ENCODE results near the gene PADI3. TPM values are rescaled to one million over a fixed set of nuclear protein-coding genes. Genes with fewer than 3 reads are reported as not detected.

PADI3 gene
- total and polyA plus RNA-seq, 2 of the 4 experiments (the other 2 are of a cell fraction) = not detected

- no peak overlapping the region for H2AK5ac ChIP-seq (ENCODE audit: low read depth, low read length)
- H3K4ac ChIP-seq (ENCODE audit: low read depth, low read length) = no peak overlapping the region
- no peak overlapping the region for H2BK20ac ChIP-seq (ENCODE audit: low read depth, low read length)
- no peak overlapping the region for H2BK15ac ChIP-seq (ENCODE audit: low read depth, low read length)
- ATAC-seq (ENCODE audit: low read depth) (no peak), DNase-seq (no peak)
- no peak overlapping the region for H2AFZ ChIP-seq (replicated peaks; ENCODE audit: low read length, poor library complexity)
- CTCF ChIA-PET = no interaction called here
- peaks cover 7% of the 10 kb centered on the region for H3K4me1 ChIP-seq (ENCODE audit: control insufficient read depth, insufficient read depth, low read length)
- WGBS, 2 experiments (ENCODE audit: extremely low coverage in 2 of 2, insufficient read length in 1 of 2) = 100% methylated on average over 1 of the region's 3 CpGs; no CpG with 5 or more reads in 1 of the 2 experiments
- H3K36me3 ChIP-seq (ENCODE audit: control insufficient read depth, insufficient read depth, low read length) = no peaks in the 10 kb centered on the region
- intact Hi-C loops (cut with micrococcal nuclease) = no loop called here
- H3K9me3 ChIP-seq (ENCODE audit: control insufficient read depth, insufficient read depth, low read length) = no peaks in the 10 kb centered on the region
- H4K5ac ChIP-seq (ENCODE audit: low read depth, low read length) = no peak overlapping the region
- H3K14ac ChIP-seq (replicated peaks; ENCODE audit: low read depth, low read length) = no peak overlapping the region
- H3K56ac ChIP-seq (ENCODE audit: extremely low read depth, insufficient read depth, low read length) = no peak overlapping the region
- no peaks in the 10 kb centered on the region; the same call in 1 of the 2 replicates for H3K9me1 ChIP-seq (ENCODE audit: insufficient read depth, low read length)
- TF ChIP-seq CEBPB (IDR thresholded peaks at IDR 0.05; ENCODE audit: low read depth, low read length) = no peak
- TF ChIP-seq POLR2A (IDR thresholded peaks at IDR 0.05; ENCODE audit: low read depth, low read length) = no peak
- no peak for TF ChIP-seq RAD21 (IDR thresholded peaks at IDR 0.05; ENCODE audit: low read length)
- TF ChIP-seq MAFK (IDR thresholded peaks at IDR 0.05; ENCODE audit: low read depth, low read length) = no peak
- H3K18ac ChIP-seq (ENCODE audit: low read depth, low read length) = no peak overlapping the region
- no peak overlapping the region for H3K4me3 ChIP-seq (ENCODE audit: insufficient read depth, low read depth, low read length)
- POLR2A ChIA-PET (ENCODE audit: unreplicated experiment) = no interaction called here
- H2BK120ac ChIP-seq (ENCODE audit: low read depth, low read length) = no peak overlapping the region
- no peak overlapping the region for H4K91ac ChIP-seq (ENCODE audit: insufficient read depth, low read depth, low read length)
- no peak overlapping the region for H3K9ac ChIP-seq (ENCODE audit: low read depth, low read length)
- H4K20me1 ChIP-seq (ENCODE audit: insufficient read depth, low read length) = no peaks in the 10 kb centered on the region
- H3K27me3 ChIP-seq (ENCODE audit: control insufficient read depth, insufficient read depth, low read length) = peaks cover 43% of the 10 kb centered on the region
- in situ Hi-C loops (cut with MboI; ENCODE audit: low sequenced_read_pairs) = no loop called here
- H3K23ac ChIP-seq (ENCODE audit: low read depth, low read length) = no peak overlapping the region
- H3K79me1 ChIP-seq (ENCODE audit: low read depth in 1 of 2, low read length in 2 of 2) = no peaks in the 10 kb centered on the region
- no peak overlapping the region for H2BK5ac ChIP-seq (ENCODE audit: low read depth, low read length, poor library complexity, severe bottlenecking)
- H4K8ac ChIP-seq (ENCODE audit: low read depth in 2 of 2, low read length in 2 of 2) = no peak overlapping the region
- H2AK9ac ChIP-seq (replicated peaks; ENCODE audit: low read depth, low read length, poor library complexity) = no peak overlapping the region
- no peak overlapping the region for H3K27ac ChIP-seq (ENCODE audit: insufficient read depth, low read length)
- H3K4me2 ChIP-seq (ENCODE audit: low read depth, low read length) = no peak overlapping the region
- dilution Hi-C loops (cut with HindIII; ENCODE audit: low sequenced_read_pairs, unreplicated experiment) = no loop called here
- BruUV-seq (replicated peaks) = no TSS peak
These were observed 31.3 kb upstream of the PADI3 start for GRCh38 chr1:17217607-17218006.
